GM21786 (cell line): Measurements from ENCODE around the gene PRODH.
"Not testable (repeated sequence)": the region's sequence is repeated elsewhere in the genome, so short reads cannot be mapped to it uniquely, and the experiment has no call there.

Experiments
- ATAC-seq: cut with Tn5 transposase; IDR thresholded peaks from one replicate; pipeline ENCODE4 v1.9.1; 2021; ENCODE audit not compliant: unreplicated experiment

The PRODH gene

GRCh38 chr22:18955696-18956095, 19.6 kb upstream of the PRODH start:
- ATAC-seq, result no peak

- ATAC-seq, result no peak
These were observed 19.0 kb upstream of the PRODH start for GRCh38 chr22:18954990-18955571.

GRCh38 chr22:18954303-18954989, 18.4 kb upstream of the PRODH start:
- ATAC-seq, result not testable (repeated sequence)

- not testable (repeated sequence) for ATAC-seq
These were observed 17.0 kb upstream of the PRODH start for GRCh38 chr22:18953128-18953527.

- ATAC-seq, result no peak
These were observed 15.9 kb upstream of the PRODH start for GRCh38 chr22:18952022-18952421.

- ATAC-seq, result no peak
These were observed 14.0 kb upstream of the PRODH start for GRCh38 chr22:18950141-18950540.

GRCh38 chr22:18947905-18948304, 11.8 kb upstream of the PRODH start:
- ATAC-seq, result no peak

- not testable (repeated sequence) for ATAC-seq
These were observed 11.0 kb upstream of the PRODH start for GRCh38 chr22:18947105-18947504.

- not testable (repeated sequence) for ATAC-seq
These were observed 2.6 kb upstream of the PRODH start for GRCh38 chr22:18938691-18939090.

- not testable (repeated sequence) for ATAC-seq
These were observed 1.4 kb downstream of the PRODH start for GRCh38 chr22:18934688-18935087.

- no peak for ATAC-seq
These were observed 2.2 kb downstream of the PRODH start for GRCh38 chr22:18933914-18934313.

GRCh38 chr22:18931905-18932652, 4.0 kb downstream of the PRODH start:
- no peak for ATAC-seq

- no peak for ATAC-seq
These were observed 6.6 kb downstream of the PRODH start for GRCh38 chr22:18929459-18929858.

GRCh38 chr22:18927573-18927972, 8.5 kb downstream of the PRODH start:
- no peak for ATAC-seq

GRCh38 chr22:18927020-18927419, 9.1 kb downstream of the PRODH start:
- no peak for ATAC-seq

- ATAC-seq, result no peak
These were observed 10.6 kb downstream of the PRODH start for GRCh38 chr22:18925368-18926064.

GRCh38 chr22:18920257-18920902, 15.7 kb downstream of the PRODH start:
- ATAC-seq, result not testable (repeated sequence)

- ATAC-seq, result not testable (repeated sequence)
These were observed 18.3 kb downstream of the PRODH start for GRCh38 chr22:18917818-18918217.

GRCh38 chr22:18915550-18915949, 20.5 kb downstream of the PRODH start:
- not testable (repeated sequence) for ATAC-seq

- ATAC-seq, result not testable (repeated sequence)
These were observed 21.5 kb downstream of the PRODH start for GRCh38 chr22:18914558-18914957.
